Measurements from ENCODE around the gene ATPAF2. TPM values are rescaled to one million over a fixed set of nuclear protein-coding genes. Genes with fewer than 3 reads are reported as not detected.

ATPAF2 gene
- 10 to 100 TPM; 24.1 to 24.3 TPM for total RNA-seq
- 10 to 100 TPM; 16.6 to 18.0 TPM for polyA plus RNA-seq

GRCh38 chr17:18038861-18039534 is at the start of gene ATPAF2, which contains the start of gene GID4:
ATPAF2 (minus strand) TSS chr17:18039168; CDS start chr17:18039013, 155 bp downstream.
GID4 (plus strand) TSS chr17:18039408; CDS start chr17:18039465, 57 bp downstream.
- POLR2A ChIA-PET (ENCODE audit: partially characterized antibody): interaction anchor here (1.2 kb wide), 2 partner anchors 149 to 203 kb away, joined by 3 to 6 read pairs; partner anchors contain the start of gene SREBF1
- Mint-ChIP-seq H3K36me3 (peaks cover 0 to 9% of the 10 kb centered on the region in 2 donors), H3K27ac (peak within 1 kb of the TSS; percentile 80 to 100 (median 99))

DNA sequence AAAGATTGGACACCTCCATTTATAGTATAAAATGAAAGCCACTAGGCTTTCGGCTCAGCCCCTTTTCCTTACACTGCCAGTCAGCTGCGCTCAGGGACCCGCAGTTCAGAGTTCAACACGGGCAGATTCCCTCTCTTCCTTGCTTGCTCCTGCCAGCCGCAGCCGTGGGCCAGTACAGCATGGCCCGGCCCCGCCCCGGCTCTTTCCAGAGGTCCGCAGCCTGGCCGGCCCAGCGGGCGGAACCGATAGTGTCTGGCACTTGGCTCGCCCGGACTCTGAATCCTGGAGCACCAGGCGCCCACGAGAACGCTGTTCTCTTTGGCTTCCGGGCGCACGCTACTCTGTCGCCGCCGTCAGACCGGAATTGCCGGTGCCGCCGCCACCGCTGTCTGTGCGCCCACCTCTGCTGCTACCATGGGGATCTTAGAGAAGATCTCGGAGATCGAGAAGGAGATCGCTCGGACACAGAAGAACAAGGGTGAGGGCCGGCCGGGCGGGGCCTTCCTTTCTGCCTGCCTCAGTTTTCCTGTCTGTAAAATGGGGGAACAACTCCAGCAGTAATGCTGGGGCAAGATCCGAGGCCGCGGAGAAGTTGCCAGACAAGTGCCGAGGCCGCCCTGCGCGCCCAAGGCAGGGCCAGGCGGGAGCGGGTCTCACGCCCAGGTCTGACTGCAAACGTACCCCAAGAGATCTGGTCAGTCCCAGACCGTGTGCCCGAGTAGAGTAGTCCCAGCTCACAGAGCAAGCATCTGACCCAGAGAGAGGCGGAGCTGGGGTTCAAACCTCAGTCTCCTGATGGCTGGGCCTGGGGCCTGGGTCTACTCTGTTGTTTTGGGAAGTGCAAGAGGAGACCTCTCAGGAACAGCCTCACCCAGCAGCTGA is 48.9 kb upstream of the ATPAF2 start, which contains the start of gene DRG2:
TSS of gene DRG2 (plus strand) at position 339 of the 882 bp plus-strand sequence. CDS start at position 415, 76 bp downstream.
- Mint-ChIP-seq H3K4me3 (peak within 1 kb of the TSS; percentile 98 to 100 (median 99)), H3K4me1 (peaks cover 20 to 43% (median 25%) of the 10 kb centered on the region in 4 donors), H3K36me3 (peaks cover 0 to 28% of the 10 kb centered on the region in 2 donors), H3K9me3 (peaks cover 0 to 3% (median 0%) of the 10 kb centered on the region in 8 donors), H3K27ac (peak within 1 kb of the TSS; percentile 98 to 99 (median 98)), H3K27me3 (no peaks in the 10 kb centered on the region)
- Histone ChIP-seq H3K36me3 (ENCODE audit: insufficient read depth, low read length) (no peaks in the 10 kb centered on the region), H3K9me3 (ENCODE audit: control insufficient read depth in 1 of 2, low read length in 2 of 2) (no peaks in the 10 kb centered on the region), H3K4me1 (ENCODE audit: insufficient read depth, low read length) (peaks cover 23% of the 10 kb centered on the region), H3K27me3 (ENCODE audit: insufficient read depth, low read length) (no peaks in the 10 kb centered on the region), H3K4me3 (ENCODE audit: low read length in 2 of 2) (peak within 1 kb of the TSS; percentile 71 to 99), H3K27ac (ENCODE audit: low read depth, low read length) (peak within 1 kb of the TSS; percentile 87)
- ChIA-PET POLR2A (ENCODE audit: partially characterized antibody) (interaction anchor here (0.8 to 1.1 kb wide), 3 partner anchors 94 to 116 kb away, joined by 3 to 4 read pairs (median 3); partner anchors contain the start of genes DRC3 and TOM1L2), CTCF (ENCODE audit: partially characterized antibody) (no interaction called here)
- peak; percentile 84 to 90 (median 86) for DNase-seq
- intact Hi-C loops (cut with micrococcal nuclease): loop anchor here (1.0 to 2.0 kb wide), 4 partner anchors 49 to 265 kb away; partner anchors contain the start of genes ALKBH5, ATPAF2, DRC3 and GID4

More at GRCh38 chr17:18038861-18039534, at the start of gene ATPAF2, which contains the start of gene GID4:
- no peaks in the 10 kb centered on the region for H3K27me3 ChIP-seq (ENCODE audit: insufficient read depth, low read length)
- no peaks in the 10 kb centered on the region for H3K36me3 ChIP-seq (ENCODE audit: insufficient read depth, low read length)
- intact Hi-C loops (cut with micrococcal nuclease): loop anchor here (1.0 to 5.0 kb wide), 6 partner anchors 48 to 562 kb away; partner anchors contain the start of genes ALKBH5, DRC3, DRG2 and MED9
- H3K27ac ChIP-seq (ENCODE audit: low read depth, low read length): peak within 1 kb of the TSS; percentile 73
- H3K4me3 ChIP-seq (ENCODE audit: low read length in 2 of 2): peak within 1 kb of the TSS; percentile 72 to 79
- DNase-seq: peak; percentile 99 to 100 (median 100)
- Mint-ChIP-seq H3K4me3 (peak within 1 kb of the TSS; percentile 92 to 100 (median 100)), H3K27me3 (no peaks in the 10 kb centered on the region), H3K9me3 (peaks cover 0 to 1% (median 0%) of the 10 kb centered on the region in 8 donors), H3K4me1 (peaks cover 34 to 60% (median 48%) of the 10 kb centered on the region in 4 donors)
- CTCF ChIA-PET (ENCODE audit: partially characterized antibody): interaction anchor here (0.7 to 1.7 kb wide), 3 partner anchors 10 to 359 kb away, joined by 3 to 5 read pairs (median 5); no protein-coding TSS in a partner anchor
- H3K4me1 ChIP-seq (ENCODE audit: insufficient read depth, low read length): peaks cover 26% of the 10 kb centered on the region
- H3K9me3 ChIP-seq (ENCODE audit: control insufficient read depth in 1 of 2, low read length in 2 of 2): no peaks in the 10 kb centered on the region

DNA sequence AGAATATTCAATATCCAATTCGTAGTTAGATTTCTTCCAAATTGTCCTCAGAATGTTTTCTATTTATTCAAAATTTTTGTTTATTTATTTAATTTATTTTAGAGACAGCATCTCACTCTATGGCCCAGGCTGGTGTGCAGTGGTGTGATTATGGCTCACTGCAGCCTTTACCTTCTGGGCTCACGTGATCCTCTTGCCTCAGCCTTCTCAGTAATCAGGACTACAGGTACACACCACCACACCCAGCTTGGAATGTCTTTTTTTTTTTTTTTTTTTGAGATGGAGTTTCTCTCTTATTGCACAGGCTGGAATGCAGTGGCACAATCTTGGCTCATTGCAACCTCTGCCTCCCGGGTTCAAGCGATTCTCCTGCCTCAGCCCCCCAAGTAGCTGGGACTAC is 45.3 kb upstream of the ATPAF2 start:
- Histone ChIP-seq H3K9me3 (ENCODE audit: control insufficient read depth in 1 of 2, low read length in 2 of 2) (no peaks in the 10 kb centered on the region), H3K27ac (ENCODE audit: low read depth, low read length) (no peak overlapping the region), H3K4me1 (ENCODE audit: insufficient read depth, low read length) (peaks cover 18% of the 10 kb centered on the region), H3K27me3 (ENCODE audit: insufficient read depth, low read length) (no peaks in the 10 kb centered on the region), H3K4me3 (ENCODE audit: low read length in 2 of 2) (no peak overlapping the region), H3K36me3 (ENCODE audit: insufficient read depth, low read length) (no peaks in the 10 kb centered on the region)
- intact Hi-C loops (cut with micrococcal nuclease): no loop called here
- no peak overlapping the region for H3K4me3 Mint-ChIP-seq
- ChIA-PET CTCF (ENCODE audit: partially characterized antibody) (no interaction called here), POLR2A (ENCODE audit: partially characterized antibody) (no interaction called here)
- no peak for DNase-seq
- H3K27me3 Mint-ChIP-seq: peaks cover 6 to 9% of the 10 kb centered on the region in 2 donors
- H3K4me1 Mint-ChIP-seq: peaks cover 14 to 25% (median 18%) of the 10 kb centered on the region in 4 donors
- H3K27ac Mint-ChIP-seq: no peak overlapping the region
- no peaks in the 10 kb centered on the region for H3K9me3 Mint-ChIP-seq
- peaks cover 0 to 8% of the 10 kb centered on the region in 2 donors for H3K36me3 Mint-ChIP-seq

GRCh38 chr17:18079543-18079942 is 40.6 kb upstream of the ATPAF2 start:
- intact Hi-C loops (cut with micrococcal nuclease): no loop called here
- Mint-ChIP-seq H3K4me3 (no peak overlapping the region), H3K36me3 (no peaks in the 10 kb centered on the region)

GRCh38 chr17:18076936-18077335 is 38.0 kb upstream of the ATPAF2 start:
- Mint-ChIP-seq H3K27me3 (peaks cover 15 to 18% of the 10 kb centered on the region in 2 donors), H3K9me3 (no peaks in the 10 kb centered on the region), H3K36me3 (no peaks in the 10 kb centered on the region), H3K4me3 (no peak overlapping the region), H3K4me1 (no peaks in the 10 kb centered on the region), H3K27ac (no peak overlapping the region)
- Histone ChIP-seq H3K27me3 (ENCODE audit: insufficient read depth, low read length) (no peaks in the 10 kb centered on the region), H3K36me3 (ENCODE audit: insufficient read depth, low read length) (no peaks in the 10 kb centered on the region), H3K4me1 (ENCODE audit: insufficient read depth, low read length) (no peaks in the 10 kb centered on the region), H3K4me3 (ENCODE audit: low read length in 2 of 2) (no peak overlapping the region), H3K27ac (ENCODE audit: low read depth, low read length) (no peak overlapping the region), H3K9me3 (ENCODE audit: control insufficient read depth in 1 of 2, low read length in 2 of 2) (no peaks in the 10 kb centered on the region)
- no peak for DNase-seq
- ChIA-PET CTCF (ENCODE audit: partially characterized antibody) (no interaction called here), POLR2A (ENCODE audit: partially characterized antibody) (no interaction called here)
- intact Hi-C loops (cut with micrococcal nuclease): no loop called here

More at GRCh38 chr17:18079543-18079942, 40.6 kb upstream of the ATPAF2 start:
- H3K27me3 Mint-ChIP-seq: peaks cover 14 to 16% of the 10 kb centered on the region in 2 donors
- no peaks in the 10 kb centered on the region for H3K36me3 ChIP-seq (ENCODE audit: insufficient read depth, low read length)
- no peaks in the 10 kb centered on the region for H3K9me3 ChIP-seq (ENCODE audit: control insufficient read depth in 1 of 2, low read length in 2 of 2)
- DNase-seq: no peak
- no peak overlapping the region for H3K27ac ChIP-seq (ENCODE audit: low read depth, low read length)
- no peaks in the 10 kb centered on the region for H3K4me1 Mint-ChIP-seq
- no peaks in the 10 kb centered on the region for H3K4me1 ChIP-seq (ENCODE audit: insufficient read depth, low read length)
- H3K27me3 ChIP-seq (ENCODE audit: insufficient read depth, low read length): no peaks in the 10 kb centered on the region
- POLR2A ChIA-PET (ENCODE audit: partially characterized antibody): no interaction called here
- CTCF ChIA-PET (ENCODE audit: partially characterized antibody): no interaction called here
- H3K9me3 Mint-ChIP-seq: no peaks in the 10 kb centered on the region
- H3K4me3 ChIP-seq (ENCODE audit: low read length in 2 of 2): no peak overlapping the region
- H3K27ac Mint-ChIP-seq: no peak overlapping the region

DNA sequence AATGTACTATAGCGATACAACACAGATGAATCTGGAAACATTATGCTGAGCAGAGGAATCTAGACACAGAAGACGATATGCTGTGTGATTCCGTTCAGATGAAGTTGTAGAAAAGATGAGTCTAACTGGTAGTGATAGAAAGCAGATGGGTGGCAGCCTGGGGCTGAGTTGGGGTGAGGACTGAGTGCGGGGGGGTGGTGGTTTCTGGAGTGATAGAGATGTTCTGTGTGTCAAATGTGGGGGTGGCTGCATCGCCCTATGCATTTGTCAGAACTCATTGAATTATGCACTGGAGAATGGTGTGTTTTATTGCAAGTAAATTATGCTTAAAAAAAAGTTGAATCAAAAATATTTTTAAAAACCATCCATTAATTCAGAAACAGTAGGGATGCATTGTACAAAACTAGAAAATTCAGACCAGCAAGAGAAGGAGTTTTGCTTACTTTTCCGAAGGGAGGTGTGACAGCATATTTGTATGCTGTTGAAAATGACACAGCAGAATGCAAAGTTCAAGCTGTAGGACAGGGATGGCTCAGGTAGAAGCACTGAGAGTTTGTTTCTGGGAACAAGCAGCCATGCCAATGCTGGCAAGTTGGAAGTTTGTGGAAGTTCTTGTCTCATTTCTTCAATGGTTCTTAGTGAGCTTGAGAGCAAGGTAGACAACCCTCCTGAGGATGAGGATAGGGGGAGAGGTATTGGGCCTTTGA is 35.8 kb upstream of the ATPAF2 start:
- Mint-ChIP-seq H3K36me3 (no peaks in the 10 kb centered on the region), H3K4me1 (peaks cover 1 to 8% (median 6%) of the 10 kb centered on the region in 4 donors), H3K27me3 (peaks cover 9 to 16% of the 10 kb centered on the region in 2 donors), H3K4me3 (no peak overlapping the region), H3K9me3 (no peaks in the 10 kb centered on the region), H3K27ac (peak overlapping the region in 1 of 7 donors; percentile 65)
- POLR2A ChIA-PET (ENCODE audit: partially characterized antibody): no interaction called here
- Histone ChIP-seq H3K27ac (ENCODE audit: low read depth, low read length) (no peak overlapping the region), H3K36me3 (ENCODE audit: insufficient read depth, low read length) (no peaks in the 10 kb centered on the region), H3K4me1 (ENCODE audit: insufficient read depth, low read length) (no peaks in the 10 kb centered on the region), H3K4me3 (ENCODE audit: low read length in 2 of 2) (no peak overlapping the region), H3K9me3 (ENCODE audit: control insufficient read depth in 1 of 2, low read length in 2 of 2) (no peaks in the 10 kb centered on the region), H3K27me3 (ENCODE audit: insufficient read depth, low read length) (no peaks in the 10 kb centered on the region)
- CTCF ChIA-PET (ENCODE audit: partially characterized antibody): no interaction called here
- DNase-seq: no peak
- intact Hi-C loops (cut with micrococcal nuclease): no loop called here

Data from CD4-positive, alpha-beta memory T cell (primary cell).